HG03103 (cell line): ENCODE measurements around the gene OMP.

Source experiments
- ATAC-seq: cut with Tn5 transposase; IDR thresholded peaks from one replicate; pipeline ENCODE4 v1.9.1; 2021; ENCODE audit warnings: low read depth; ENCODE audit not compliant: unreplicated experiment

The OMP gene

DNA sequence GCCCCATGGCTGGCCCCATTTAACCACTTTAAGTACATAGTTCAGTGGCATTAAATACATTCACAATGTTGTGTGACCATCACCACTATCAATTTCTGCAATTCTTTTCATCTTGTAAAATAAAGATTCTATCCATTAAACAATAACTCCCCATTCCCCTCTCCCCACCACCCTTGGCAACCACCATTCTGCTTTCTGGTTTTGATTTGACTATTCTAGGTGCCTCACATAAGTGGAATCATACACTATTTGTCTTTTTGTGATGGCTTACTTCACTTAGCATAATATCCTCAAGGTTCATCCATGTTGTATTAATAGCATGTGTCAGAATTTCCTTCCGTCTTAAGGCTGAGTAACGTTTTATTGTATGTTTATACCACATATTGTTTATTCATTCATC is 32.4 kb downstream of the OMP start:
- no peak for ATAC-seq

DNA sequence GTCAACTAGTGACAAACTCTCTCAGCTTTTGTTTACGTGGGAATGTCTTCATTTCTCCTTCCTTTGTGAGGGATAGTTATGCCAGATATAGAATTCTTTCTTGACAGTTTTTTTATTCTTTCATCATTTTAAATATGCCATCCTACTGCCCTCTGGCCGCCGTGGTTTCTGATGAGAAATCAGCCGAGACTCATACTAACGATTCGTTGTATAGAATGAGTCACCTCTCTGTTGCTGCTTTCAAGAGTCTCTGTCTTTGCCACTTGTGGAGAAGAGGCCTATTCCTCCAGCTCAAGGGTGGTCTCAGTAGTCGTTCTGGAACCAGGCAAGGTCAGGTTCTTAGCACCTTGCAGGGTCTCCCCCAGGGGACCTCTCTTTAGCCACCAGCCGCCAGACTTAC is 33.4 kb downstream of the OMP start:
- ATAC-seq = no peak

DNA sequence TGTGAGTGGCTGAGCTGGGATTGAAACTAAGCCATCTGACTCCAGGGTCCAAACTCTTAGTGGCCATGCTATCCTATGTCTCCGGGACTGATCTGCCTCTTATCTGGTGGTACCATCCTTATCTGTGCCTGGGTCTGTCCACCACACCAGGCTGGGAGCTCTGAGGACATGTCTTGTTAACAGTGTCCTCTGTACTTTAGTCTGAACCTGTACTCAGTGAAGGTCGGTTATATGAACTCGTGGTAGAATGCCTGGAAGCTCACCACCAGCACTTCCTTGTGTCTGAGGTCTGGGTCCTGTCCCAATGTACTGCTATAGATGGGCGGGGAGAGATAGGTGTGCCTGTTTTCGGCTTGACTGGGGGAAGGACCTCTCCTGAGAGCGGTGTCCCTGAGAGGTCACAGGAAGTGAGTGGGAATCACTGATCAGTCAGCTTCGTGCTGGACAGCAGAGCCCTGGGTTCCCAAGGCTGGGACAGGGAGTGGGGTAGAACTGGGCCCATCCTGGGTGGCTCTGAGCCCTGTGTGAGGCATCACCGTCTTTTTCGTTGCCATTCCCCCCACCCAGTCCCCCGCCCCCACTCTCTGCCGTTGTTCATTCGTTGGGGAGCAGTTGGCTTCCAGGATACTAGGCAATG is 34.3 kb downstream of the OMP start:
- ATAC-seq = no peak

DNA sequence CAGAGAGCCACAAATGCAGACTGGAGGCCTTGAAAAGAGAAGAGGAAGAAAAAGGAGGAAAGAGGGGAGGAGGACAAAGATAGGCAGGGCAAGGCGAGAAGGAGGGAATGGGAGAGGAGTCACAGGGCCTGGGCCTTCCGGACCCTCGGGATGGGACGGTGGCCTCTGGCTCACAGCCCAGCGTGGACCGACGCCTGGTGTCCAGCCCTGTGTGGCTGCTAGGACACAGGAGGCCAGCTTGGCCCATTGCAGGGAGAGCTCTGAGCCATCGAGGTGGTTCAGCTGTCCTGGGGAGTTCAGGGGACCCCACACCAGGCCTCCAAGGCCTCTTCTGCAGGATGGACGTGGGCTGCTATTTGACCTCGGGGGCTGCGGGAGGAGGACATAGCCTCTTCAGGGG is 34.8 kb downstream of the OMP start:
- no peak for ATAC-seq

DNA sequence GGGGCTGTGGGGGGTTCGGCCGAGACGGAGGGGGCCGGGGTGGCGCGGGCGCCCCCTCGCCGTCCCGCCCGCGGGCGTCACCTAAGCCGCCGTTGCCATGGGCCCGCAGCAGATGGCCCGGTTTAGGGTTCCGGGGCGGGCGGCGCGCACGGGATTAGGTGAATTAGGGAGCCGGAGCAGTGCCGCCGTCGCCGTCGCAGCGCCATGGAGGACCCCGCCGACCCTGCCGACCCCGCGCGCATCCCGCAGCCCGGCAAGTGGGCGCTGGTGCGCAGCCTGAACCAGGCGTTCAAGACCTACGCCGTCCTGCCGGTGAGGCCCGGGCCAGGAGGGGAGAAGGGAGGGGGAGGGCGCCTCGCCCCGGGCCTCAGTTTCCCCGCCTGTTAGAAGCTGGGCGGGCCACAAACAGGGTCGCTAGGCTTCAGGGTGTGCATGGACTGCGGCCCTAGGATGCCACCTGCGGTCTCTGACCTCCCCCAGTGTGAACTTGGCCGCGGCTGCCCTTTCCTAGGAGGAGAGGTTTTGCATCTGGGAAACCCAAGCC is 35.5 kb downstream of the OMP start:
- ATAC-seq = no peak

DNA sequence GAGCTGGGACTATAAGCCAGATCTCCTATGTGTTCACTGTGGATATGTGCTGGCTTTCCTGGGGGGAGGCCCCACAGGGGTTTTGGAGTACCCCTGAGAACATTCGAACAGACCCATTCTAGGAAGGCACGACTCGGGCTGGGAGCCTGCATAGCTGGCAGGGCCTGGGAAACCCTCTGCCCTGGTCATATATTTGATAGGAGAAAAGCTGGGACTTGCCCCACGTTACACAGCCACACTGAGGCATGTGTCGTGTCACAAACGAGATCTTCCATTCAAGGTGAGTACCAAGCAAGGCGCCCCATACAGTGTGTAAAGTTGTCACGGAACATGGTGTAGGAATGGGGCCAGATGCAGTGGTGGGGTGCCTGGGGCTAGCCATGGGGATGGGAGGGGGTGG is 36.6 kb downstream of the OMP start:
- no peak for ATAC-seq

DNA sequence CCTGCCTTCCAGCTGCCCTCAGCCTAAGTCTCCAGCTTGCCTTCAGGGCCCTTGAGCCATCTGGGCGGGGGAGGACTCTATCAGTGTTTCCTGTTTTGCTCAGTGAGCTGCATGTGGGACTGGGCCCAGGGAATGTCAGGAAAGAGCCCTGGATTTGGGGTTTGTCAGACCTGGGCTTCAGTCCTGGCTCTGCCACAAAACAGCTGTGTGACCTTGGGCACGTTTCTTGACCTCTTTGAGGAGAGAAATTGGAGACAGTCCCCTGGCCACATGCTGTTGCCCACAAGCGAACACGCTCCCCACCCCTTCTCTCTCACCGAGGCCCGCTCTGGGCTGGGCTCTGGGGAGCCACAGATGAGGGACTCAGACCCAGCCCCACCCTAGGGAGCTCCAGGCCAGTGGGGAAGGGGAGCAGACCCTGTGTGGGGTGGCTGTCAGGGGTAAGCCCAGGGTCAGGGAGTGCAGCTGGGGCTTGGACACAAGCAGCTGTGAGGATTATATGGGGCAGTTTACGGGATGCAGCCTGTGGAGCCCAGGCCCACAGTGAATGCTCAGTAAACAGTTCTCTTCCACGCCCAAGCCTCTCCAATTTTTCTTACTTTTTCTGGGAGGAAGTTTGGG is 37.7 kb downstream of the OMP start:
- no peak for ATAC-seq

DNA sequence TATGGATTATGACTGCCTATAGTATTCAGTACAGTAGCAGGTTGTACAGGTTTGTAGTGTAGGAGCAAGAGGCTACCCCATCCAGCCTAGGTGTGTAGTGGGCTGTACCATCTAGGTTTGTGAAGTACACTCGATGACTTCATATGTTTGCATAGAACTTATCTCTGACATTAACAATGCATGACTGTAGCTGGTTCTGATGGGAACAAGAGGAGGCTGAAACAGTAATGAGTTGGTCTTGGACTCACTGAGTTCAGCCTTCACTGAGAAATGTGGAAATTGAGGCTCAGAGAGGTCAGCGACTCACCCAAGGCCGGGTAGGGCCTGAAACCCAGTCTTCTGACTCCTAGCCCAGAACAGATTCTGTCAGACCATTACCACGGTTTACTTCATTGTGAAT is 38.4 kb downstream of the OMP start:
- ATAC-seq = no peak

DNA sequence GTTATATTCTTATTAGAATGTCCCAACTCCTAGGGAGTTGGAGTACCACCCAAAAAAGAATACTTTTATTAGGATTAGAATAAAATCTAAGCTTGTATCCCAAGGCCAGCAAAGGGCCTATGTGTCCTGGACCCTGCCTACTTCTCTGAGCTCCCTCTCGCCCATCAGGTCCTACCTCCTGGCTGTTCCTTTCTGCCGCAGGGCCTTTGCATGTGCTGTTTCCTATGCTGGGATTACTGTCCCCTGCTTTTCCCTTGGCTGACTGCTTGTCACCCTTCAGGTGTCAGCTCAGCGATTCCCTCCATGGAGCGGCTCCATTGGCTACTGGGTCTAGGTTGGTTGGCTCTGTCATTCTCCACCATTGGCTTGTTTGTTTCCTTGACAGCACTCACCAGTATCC is 38.8 kb downstream of the OMP start:
- no peak for ATAC-seq

DNA sequence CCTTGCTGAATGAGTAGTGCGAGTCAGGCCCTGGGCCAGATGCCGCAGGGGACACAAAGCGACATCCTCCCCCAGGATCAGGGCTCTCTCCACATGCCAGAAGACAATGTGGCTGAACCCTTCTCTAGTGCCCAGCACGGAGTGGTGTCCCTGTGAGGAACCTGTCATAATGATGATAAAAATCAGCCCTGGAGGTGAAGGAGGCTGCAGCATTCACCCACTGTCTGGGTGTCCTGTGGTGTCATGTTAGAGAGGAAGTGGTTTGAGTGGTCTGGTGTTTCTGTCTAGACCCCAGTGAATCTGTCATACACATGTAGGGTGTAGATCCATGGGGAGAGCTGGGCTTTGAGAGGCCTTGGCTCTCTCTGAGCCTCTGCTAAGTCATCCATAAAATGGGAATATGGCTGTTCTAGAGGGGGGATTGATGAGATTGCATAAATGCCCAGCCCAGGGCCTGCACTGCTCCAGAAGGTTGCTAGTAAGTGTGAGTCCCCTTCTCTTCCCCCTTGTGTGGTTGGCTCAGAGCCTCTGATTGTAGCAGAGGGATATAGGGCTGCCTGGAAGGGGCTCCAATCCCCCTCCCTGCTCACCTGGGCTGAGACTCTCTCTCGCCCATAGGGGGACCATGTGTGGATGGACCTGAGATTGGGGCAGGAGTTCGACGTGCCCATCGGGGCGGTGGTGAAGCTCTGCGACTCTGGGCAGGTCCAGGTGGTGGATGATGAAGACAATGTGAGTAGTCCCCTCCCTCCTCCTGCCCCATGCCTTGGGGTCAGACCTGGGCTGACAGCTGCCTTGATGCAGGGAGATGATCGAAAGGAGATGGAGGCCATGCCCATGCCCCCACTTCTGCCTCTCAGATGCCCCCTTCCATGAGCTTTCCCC is 39.7 kb downstream of the OMP start:
- ATAC-seq = no peak

DNA sequence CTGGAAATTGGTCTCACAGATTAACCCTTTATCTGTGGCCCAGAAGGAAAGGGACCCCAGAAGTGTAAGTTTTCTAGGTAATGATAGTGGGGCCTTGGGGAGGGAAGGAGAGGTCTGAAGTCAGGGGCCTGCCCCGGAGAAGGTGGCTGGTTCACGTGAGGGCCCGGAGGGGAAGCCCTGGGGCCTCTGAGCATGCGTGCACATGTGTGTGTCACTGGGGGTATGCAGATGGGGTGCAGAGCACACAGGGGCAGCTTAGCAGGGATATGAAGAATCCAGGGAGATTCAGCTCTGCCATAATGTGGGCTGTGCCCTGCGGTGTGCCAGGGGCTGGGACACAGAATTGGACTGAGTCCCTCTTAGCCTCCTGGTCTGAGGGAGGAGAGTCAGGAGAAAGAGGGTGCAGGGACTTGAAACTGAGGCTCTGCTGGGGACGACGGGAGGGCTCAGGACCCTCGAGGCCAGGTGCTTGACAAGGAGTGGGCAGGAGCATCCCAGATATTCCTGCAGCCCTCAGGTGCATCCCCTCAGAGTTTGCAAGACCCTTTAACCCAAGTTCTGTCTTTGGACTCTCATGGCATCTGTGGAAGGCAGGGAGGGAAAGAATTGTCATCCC is 40.9 kb downstream of the OMP start:
- ATAC-seq = no peak

DNA sequence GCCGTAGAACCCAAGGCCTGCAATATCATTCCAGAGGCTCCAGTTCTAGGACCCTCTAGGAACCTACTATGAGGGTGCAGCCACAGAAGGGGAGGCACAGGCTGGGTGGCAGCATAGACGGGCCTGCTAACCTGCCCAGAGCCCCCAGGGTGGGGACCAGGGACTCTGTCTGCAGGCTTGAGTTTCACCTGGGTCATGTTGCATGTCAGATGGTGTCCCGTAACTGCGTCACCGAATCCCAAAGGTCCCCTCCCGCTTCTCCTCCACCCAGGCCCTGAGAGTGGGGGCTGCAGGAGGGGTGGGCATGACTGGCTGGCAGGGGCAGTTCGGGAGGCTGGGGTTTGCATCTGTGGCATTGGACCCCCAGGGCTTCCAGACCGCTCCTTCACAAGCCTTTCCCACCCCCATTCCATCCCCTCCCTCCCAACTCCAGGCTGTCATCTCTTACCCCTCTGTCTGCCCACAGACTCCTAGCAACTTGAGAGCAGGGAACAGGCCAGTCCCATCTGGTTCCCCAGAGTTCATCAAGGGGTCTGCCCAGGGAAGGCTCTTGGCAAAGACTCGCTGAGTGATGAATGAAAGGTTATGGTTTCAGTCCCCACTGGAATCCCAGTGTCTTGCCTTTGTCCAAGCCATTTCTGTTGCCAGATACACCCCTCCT is 41.7 kb downstream of the OMP start:
- ATAC-seq = no peak

DNA sequence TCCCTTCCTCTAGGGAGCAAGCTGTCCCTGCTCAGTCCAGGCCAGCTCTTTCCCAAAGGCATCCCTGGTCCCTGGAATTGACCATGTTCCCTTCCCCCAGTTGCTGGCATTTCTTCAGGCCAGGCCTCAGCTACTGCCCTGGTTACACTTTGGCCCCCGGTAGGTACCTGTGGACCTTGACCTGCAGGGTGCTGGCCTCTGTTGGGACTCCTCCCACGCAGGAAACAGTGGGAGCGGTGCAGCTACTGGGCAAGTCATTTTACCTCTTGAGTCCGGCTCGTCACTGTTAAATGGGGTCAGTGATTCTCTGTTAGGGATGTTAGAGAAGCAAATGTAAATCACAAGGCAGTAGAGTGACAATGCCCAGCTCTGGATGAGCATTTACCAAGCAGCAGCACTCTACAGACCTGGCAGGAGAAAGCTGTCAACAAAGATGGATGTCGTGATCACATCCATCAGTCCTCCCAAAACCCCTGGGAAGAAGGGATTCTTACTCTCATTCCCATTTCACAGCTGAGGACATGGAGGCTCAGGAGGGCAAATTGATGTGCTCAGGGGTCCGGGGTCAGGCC is 42.3 kb downstream of the OMP start:
- ATAC-seq = no peak

DNA sequence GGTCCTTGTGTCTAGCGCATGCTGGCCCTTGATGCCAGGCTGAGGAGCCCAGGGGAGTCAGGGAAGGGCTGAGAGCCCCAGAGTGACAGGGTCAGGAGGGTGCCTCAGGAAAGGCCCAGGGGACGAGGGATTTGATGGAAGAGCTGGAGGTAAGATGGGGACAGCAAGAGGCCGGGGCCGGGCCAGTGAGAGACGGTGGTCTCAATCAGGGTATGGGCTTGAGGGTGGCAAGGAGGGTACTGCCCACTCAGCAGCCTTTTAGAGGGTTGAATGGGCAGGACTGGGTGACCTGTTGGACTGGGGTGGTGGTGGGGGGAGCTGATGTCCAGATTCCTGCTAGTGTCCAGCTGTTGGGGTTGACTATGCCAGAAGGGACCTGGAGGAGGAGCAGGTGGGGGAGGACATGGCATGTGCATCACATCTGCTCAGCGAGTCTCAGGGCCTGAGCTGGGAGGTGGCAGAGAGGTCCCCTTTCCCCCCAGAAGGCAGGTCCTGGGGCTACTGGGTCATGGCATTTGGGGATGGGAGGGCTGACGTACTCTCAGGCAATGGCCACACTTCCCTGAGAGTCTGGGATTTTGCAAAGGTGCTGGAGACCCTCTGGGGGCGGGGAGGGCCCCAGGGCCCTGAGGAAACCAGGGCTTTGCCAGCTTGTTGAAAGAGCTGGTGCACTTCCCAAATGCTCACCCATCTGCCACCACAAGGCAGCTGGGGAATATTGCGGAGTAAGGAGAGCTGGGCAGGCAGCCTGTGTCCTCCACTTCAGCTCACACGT is 43.8 kb downstream of the OMP start:
- ATAC-seq = no peak

DNA sequence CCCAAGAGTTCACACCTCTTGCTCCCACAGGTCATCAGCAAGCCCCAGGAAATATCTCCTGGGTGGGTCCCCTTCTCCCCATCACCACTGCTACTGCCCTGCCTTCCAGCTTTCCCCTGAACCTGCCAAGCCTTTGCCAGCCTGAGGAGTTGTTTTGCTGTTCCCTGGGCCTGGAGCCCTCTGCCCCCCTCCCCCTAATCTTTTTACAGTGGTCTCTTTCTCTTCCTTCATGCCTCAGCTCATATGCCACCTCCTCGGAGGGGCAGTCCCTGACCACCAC is 44.3 kb downstream of the OMP start:
- no peak for ATAC-seq

DNA sequence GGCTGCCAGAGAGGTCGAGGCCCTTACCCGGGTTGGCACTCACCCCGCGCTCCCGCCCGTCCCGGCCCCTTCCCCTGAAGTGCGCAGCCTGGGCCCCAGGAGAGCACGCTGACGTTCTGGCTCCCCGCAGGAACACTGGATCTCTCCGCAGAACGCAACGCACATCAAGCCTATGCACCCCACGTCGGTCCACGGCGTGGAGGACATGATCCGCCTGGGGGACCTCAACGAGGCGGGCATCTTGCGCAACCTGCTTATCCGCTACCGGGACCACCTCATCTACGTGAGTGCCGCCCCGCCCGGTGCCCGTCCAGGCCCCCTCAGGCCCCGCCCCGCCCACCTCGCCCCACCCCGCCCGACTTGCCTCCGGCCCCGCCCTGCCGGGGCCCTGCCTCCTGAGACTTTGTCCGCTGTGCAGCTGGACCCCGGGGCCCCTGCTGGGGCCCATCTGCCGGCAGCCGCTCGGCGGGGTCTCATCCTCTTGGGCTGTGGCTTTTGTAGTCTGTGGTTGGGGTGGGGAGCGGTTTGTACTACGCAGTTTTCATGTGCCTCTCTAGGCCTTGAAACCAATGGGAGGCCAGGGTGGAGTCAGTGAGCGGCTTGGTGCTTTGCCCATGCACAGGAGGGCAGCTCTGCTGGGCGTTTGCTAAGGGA is 45.2 kb downstream of the OMP start:
- no peak for ATAC-seq

DNA sequence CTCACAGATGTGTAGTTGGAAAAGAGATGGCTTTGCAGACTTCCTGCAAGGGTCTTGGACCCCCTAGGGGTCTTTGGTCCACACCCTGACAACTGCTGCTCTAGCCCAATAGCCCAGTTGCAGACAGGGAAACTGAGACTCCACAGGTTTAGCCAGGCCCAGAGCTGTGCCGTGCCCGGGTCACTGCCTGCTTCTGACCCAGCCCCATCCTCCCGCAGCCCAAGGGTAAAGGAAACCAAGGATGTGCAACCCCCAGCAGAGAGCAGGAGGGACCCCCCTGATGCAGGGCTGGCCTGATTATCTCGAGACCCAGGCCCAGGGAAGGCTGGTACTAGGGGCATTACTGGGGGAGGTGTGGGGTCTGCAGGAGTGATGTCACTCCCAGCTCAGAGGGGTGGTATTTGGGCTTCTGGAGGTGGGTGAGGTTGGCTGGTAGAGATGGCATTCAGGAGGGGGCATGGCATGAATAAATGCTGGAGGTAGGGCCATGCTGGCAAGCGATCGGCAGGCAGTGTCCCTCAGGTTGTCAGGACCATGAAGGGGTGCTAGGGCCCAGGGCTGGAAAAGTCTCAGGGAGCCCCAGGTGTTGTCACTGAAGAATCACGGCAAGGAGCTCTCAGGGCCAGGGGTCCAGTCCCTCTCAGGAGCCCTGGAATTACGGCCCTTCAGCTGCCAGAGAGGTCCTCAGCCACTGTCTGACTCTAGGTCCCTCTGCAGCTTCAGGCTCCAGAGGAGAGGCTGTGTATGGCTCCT is 46.5 kb downstream of the OMP start:
- ATAC-seq = no peak

DNA sequence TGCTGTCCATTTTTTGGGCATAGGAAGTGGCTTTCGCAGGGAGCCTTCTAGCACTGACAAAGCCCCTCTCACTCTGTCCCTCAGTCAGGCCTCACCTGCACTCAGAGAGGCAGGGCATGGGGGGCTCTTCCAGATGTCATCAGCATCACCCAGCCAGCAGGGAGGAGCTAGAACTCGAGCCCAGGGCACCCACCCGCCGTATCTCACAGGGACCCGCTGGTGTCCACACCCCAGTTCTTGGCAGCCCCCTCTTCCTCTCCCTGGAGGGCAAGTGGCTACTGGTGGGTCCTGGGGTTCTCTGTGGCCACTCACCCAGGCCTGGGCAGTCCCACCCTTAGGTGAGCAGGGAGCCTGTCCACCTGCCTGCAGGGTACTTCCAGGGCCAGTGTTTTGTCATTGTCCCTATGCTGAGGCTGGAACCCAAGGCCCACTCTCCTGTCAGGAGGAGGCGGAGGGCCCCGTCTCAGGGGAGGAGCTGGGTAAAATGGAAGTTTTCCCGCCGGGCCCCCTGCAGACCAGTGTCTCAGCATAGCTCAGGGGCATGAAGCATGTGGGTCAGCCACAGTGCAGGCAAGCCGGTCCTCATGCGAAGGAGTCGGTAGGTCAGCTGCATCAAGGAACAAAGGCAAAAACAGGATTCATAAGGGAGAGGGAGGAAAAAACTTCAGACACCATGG is 47.2 kb downstream of the OMP start:
- ATAC-seq = no peak
